NT2/D1 (cell line): ENCODE results near the gene SYTL2.

Source experiments
- YY1 ChIP-seq: IDR thresholded peaks from 2 replicates; pipeline ENCODE4 v1.6.1; 2011; ENCODE audit not compliant: insufficient read length, insufficient read depth
- ZNF274 ChIP-seq: IDR thresholded peaks from 2 replicates; pipeline ENCODE4 v1.6.1; 2011; ENCODE audit warnings: mild to moderate bottlenecking, low read depth, low read length

GRCh38 chr11:85831050-85831449 lies 20.1 kb upstream of the SYTL2 start:
- no peak for TF ChIP-seq ZNF274
- TF ChIP-seq YY1, result no peak
